HG03520 (cell line): ENCODE data around the gene PSMA7.

Experiments
- ATAC-seq: cut with Tn5 transposase; IDR thresholded peaks from one replicate; pipeline ENCODE4 v1.9.1; 2021; ENCODE audit warnings: mild to moderate bottlenecking, moderate library complexity; ENCODE audit not compliant: unreplicated experiment

Gene PSMA7

DNA sequence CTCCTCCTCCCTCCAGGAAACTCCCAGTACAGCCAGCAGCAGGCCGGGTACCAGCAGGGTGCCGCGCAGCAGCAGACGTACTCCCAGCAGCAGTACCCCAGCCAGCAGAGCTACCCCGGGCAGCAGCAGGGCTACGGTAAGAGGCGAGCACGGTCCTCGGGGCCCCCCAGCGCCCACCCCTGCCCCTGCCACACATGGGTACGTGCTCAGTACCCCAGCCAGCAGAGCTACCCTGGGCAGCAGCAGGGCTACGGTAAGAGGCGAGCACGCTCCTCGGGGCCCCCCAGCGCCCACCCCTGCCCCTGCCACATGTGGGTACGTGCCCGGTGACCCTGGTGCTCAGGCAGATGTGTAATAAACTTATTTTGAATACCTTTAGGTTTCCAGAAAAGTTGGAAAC lies 29.5 kb upstream of the PSMA7 start:
- ATAC-seq: no peak

DNA sequence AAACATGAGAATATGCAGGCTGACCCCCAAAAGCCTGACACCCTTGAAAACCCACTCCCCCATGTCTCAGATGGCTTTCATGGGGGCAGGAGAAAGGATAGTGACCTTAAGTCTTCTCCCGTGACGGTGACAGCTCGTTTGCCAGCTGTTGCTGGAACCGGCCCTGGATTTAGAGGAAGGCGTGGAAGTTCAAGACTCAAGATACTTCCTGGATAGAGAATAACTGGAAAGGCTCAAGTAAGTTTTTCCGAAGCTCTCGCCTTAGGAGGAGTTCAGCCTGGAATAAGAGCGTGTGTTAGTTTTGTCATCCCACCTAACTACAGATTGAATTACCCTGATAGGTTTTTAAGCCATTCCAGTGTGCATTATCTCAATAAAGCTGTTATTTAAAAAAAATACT lies 28.1 kb upstream of the PSMA7 start:
- ATAC-seq: no peak

- no peak for ATAC-seq
Observed at GRCh38 chr20:62170536-62170935, 27.3 kb upstream of the PSMA7 start.

DNA sequence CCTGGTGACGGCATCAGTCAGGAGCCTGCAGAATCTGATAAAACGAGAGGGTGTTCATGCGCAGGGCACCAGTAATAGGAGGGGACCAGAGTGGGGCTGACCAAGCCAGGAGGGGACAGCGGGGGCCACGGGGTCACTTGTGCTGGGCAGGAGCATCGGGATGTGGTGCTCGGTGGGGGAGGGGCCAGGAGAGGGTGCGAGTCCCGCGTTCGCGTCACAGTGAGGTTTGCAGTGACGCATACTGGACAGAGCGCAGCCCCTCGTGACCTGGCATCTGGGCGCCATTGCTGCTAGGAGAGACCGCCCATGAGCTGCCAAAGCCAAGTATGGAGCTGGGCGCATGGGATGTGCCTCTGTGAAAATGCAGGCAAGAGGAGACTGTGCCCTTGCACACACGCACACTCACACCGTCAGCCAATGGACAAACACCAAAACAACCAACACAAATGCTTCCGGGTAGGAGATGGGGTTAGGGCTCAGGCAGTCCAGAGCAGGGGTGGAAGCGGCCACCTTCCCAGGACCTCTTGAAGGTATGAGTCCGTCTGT lies 25.8 kb upstream of the PSMA7 start:
- ATAC-seq: no peak

GRCh38 chr20:62168061-62168460 lies 24.9 kb upstream of the PSMA7 start:
- ATAC-seq: no peak

- ATAC-seq: no peak
Observed at GRCh38 chr20:62167474-62167873, 24.3 kb upstream of the PSMA7 start.

GRCh38 chr20:62165762-62166399 lies 22.7 kb upstream of the PSMA7 start:
- ATAC-seq: no peak

DNA sequence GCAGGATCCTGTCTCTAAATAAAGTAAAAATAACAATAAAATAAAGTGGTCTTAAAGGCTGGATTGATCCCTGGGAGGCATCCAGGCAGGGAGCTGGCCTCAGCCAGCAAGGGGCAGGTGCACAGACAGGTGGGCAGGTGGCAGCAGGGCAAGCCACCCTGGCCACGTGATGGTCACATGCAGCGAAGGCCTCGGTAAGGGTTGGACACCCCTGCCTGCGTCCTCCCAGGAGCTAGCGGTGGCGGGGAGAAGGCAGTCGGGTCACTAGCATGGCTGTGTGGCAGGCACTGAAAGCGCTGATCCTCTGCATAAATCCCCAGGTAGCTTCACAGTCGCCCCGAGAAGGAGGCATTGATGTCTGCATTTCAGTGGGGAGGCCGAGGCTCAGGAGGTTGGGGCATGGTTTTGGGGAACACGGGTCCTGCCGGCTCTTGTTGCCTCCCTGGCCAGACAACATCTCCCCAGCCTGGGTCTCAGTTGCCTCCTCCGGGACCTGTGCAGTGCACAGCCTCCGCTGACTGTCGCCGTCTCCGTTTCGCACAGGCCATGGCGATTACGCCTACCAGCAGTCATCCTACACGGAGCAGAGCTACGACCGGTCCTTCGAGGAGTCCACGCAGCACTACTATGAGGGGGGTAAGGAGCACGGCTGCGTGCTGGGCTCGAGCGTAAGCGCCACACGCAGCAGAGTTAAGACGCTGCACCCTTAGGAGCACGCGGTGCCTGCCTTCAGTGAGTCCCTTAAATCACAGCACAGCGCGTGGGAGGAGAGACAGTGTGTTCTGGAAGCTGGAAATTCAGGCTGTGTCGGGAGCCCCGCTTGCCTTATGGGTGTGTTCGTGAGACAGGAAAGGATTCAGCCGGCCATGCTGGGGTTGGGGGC lies 21.9 kb upstream of the PSMA7 start:
- no peak for ATAC-seq

GRCh38 chr20:62163986-62164762 lies 21.0 kb upstream of the PSMA7 start:
- no peak for ATAC-seq

DNA sequence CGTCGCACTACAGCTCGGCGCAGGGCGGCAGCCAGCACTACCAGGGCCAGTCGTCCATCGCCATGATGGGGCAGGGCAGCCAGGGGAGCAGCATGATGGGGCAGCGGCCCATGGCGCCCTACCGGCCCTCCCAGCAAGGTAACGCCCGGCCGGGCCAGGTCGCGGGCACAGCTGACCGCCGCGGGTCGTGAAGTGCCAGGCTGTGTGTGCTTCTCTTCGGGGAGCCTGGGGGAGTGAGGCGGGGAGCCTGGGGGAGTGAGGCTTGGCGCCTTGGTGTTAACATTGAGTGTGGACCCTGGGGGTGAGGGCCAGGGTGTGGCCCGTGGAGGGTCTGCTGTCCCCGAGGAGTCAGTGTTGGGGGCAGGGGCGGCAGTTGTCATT lies 20.3 kb upstream of the PSMA7 start:
- ATAC-seq: no peak

DNA sequence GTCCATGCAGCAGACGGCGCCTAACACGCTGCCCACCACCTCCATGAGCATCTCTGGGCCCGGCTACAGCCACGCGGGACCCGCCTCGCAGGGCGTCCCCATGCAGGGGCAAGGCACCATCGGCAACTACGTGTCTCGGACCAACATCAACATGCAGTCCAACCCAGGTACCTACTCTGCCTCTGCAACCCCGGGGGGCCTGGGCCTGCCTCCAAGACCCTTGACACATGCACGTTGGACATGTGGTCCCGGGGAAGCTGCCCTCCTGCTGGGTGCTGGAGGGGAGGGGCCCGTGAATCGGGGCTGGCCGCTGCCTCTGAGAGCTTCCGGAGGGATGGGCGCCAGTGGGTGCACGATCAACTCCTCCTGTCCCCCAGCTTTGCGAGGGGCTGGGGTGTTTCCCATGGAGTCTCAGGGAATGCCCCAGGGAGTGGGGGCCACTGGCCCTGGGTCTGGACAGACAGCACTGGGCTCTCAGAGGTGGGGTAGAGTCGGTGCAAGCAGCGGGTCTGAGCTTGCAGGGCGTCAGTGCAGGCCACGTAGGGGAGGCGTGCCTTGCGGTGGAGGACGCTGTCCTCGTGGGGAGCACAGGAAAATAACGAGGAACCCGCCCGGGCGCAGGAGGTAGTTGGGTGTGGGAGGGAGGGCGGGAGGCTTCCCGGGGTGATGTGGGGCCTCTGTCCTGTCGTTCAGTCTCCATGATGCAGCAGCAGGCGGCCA lies 19.7 kb upstream of the PSMA7 start:
- no peak for ATAC-seq

DNA sequence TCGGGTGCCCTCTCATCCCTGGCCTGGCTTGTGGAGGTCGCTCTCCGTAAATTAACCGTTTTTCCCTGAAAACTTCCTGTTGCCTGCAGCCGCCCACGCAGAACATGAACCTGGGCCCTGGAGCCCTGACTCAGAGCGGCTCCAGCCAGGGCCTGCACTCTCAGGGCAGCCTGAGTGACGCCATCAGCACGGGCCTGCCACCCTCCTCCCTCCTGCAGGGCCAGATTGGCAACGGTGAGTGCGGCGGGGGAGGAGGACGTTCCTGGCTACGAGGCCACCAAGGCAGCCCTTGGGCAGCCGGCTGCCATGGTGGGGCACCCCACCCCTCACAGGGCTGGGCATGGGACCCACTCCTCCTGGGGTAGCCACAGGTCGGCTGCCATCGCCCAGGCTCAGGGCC lies 18.2 kb upstream of the PSMA7 start:
- no peak for ATAC-seq

DNA sequence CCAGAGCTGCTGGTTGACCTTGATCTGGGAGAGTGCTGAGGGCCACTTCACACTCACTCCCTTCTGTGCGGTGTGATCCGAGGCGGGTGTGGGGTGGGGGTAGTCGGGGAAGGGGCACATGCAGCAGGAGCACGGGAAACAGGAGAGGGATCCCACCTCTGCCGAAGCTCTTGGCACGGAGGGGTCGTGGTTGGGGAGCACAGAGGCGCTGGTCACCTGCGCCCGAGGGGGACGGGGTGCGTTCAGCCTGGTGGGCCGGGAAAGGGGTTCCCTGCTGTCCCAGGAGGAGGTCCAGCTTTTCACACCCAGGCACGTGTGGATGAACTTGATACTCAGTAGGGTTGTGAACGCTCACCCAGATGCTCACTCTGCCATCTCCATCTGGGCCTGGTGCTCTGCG lies 17.7 kb upstream of the PSMA7 start:
- no peak for ATAC-seq

DNA sequence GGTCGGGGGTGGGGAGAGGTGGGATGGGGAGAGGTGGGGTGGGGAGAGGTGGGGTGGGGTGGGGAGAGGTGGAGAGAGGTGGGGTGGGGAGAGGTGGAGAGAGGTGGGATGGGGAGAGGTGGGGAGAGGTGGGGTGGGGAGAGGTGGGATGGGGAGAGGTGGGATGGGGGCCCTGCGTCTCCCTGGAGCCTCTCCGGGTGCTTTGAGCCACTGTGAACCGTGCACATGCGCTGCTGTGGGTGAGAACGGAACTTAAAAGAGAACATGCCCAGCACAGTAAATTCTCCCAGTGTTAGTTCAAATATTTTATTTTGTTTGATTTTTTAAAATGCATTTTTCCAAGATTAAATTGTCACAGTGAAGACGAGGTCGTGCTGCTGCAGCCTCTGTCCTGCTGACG lies 17.1 kb upstream of the PSMA7 start:
- ATAC-seq: no peak

DNA sequence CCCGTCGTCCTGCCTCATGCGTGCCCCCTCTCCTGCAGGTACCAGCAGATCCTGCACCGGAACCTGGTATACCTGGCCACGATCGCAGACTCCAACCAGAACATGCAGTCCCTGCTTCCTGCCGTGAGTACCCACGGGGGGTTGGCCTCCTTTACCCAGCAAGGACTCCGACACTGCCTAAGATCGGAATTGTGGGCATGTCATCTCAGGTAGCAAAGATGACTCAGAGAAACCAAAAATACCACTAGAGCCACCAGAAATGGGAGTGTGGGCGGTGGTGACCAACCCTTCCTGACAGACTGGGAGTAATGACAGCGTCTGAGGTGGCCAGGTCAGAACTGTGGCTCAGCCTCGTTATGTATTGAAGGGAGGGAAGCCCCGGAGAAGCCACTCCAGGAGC lies 16.6 kb upstream of the PSMA7 start:
- no peak for ATAC-seq

DNA sequence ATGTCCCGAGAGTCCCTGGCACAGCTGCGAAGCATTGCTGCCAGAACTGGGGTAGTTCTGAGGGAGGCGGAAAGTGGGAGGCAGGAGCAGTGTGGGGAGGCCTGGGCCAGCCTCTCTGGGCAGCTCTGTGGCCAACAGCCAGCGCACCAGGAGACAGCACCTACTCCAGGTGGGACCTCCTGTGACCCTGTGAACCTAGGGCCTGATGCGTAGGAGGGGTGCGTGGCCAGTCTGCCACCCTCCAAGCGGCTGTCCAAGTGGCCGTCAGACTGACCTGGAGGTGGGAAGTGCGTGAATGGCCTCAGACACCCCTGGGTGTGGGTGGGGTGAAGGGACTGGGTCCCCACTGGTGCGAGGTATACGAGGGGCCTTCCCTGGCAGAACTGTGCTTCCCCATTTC lies 15.9 kb upstream of the PSMA7 start:
- ATAC-seq: no peak

DNA sequence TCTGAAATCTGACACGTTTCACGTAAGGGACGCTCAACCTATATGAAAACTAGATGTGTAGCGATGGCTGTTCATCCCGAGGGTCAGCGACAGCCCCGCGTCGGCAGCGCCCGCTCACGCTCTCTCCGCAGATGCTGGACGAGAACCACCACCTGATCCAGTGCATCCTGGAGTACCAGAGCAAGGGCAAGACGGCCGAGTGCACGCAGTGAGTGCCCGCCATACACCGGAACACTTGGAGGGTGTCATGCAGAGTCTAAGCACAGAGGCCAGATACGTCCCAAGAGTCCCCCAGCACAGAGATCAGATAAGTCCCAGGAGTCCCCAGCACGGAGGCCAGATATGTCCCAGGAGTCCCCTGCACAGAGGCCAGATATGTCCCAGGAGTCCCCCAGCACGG lies 15.3 kb upstream of the PSMA7 start:
- no peak for ATAC-seq

GRCh38 chr20:62158088-62158400 lies 14.8 kb upstream of the PSMA7 start:
- no peak for ATAC-seq

DNA sequence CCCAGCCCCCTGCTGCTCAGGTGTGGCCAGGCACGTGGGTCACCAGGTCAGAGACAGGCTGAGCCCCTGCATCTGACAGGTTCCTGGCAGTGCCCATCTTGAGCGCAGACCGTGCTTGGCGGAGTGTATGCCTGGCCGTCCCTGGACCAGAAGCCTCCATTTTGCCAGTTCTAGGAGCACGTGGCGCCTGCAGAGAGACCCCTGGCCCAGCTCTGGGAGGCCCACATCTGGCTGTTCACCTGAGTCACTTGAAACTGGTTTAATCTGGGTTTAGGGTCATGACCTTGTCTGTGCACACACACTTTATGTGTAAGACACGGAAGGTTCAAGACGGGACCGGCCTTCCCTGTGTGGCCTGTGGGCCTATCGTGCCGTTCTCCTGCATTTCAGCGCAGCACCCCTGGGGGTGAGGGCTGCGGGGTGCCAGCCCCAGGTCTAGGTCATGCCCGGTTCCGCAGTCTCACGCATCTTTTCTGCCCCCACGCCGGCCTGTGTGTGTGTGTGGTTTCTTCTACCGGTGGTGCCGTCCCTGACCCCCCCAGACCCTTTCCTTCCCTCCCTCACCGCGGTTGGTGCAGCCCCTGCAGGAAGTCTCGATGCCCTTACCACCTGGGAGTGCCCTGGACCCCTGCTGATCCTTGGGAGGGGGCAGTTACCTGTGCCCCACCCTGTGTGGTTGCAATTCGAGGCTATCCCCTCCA lies 14.3 kb upstream of the PSMA7 start:
- ATAC-seq: no peak

GRCh38 chr20:62156592-62157386 lies 13.6 kb upstream of the PSMA7 start:
- ATAC-seq: no peak
